MM.1S (cell line): Measurements from ENCODE around the gene SH3RF1.

Experiments
- EZH2 ChIP-seq: fragments of 300-600 bp; sonication (generic); optimal IDR thresholded peaks from 2 replicates; pipeline ENCODE3; 2017; ENCODE audit warnings: low read depth, mild to moderate bottlenecking, antibody characterized with exemption, low read length, mixed read lengths
- TF ChIP-seq, protein P1 (sequence below): fragments of 300-600 bp; sonication (generic); IDR thresholded peaks from 2 replicates; pipeline ENCODE4 v1.5.1; 2016; ENCODE audit warnings: antibody characterized with exemption, low read length, mixed read lengths

- TF ChIP-seq, protein P1, sequence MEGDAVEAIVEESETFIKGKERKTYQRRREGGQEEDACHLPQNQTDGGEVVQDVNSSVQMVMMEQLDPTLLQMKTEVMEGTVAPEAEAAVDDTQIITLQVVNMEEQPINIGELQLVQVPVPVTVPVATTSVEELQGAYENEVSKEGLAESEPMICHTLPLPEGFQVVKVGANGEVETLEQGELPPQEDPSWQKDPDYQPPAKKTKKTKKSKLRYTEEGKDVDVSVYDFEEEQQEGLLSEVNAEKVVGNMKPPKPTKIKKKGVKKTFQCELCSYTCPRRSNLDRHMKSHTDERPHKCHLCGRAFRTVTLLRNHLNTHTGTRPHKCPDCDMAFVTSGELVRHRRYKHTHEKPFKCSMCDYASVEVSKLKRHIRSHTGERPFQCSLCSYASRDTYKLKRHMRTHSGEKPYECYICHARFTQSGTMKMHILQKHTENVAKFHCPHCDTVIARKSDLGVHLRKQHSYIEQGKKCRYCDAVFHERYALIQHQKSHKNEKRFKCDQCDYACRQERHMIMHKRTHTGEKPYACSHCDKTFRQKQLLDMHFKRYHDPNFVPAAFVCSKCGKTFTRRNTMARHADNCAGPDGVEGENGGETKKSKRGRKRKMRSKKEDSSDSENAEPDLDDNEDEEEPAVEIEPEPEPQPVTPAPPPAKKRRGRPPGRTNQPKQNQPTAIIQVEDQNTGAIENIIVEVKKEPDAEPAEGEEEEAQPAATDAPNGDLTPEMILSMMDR = no peak
- no peak for TF ChIP-seq EZH2
These were observed 128.4 kb downstream of the SH3RF1 start for GRCh38 chr4:169142391-169142790.
